GM08714 (cell line): ENCODE results near the gene TOMM7.
"Not testable (repeated sequence)": the region's sequence is repeated elsewhere in the genome, so short reads cannot be mapped to it uniquely, and the experiment has no call there.

Experiments used
- H3K4me3 ChIP-seq: fragments of 200-500 bp; sonication (Bioruptor generic); 2 replicates; pipeline ENCODE4 v1.5.1; 2014; ENCODE audit warnings: mild to moderate bottlenecking, low read length, inconsistent platforms
- ZNF274 ChIP-seq: IDR thresholded peaks from 2 replicates; pipeline ENCODE4 v1.6.1; 2012; ENCODE audit warnings: mild to moderate bottlenecking, low read depth, low read length

Gene TOMM7

DNA sequence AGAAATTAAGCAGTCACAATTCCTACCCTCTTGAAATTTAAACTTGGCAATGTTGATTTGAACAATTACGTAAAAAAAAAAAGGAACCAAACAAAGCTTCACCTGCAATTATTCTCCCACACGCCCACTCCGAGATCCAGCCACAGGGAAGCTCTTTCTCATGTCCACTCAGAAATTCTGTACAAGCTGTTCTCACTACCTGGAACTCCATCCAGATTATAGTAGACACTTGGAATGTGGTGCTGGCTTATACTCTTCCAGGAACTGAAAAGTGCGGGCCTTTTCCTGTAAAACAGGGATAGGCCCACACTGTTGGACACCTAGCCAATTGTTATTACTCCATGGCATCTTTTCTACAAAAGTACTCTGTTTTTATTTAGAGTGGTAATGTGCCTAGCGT is 20.3 kb upstream of the TOMM7 start:
- no peak for TF ChIP-seq ZNF274
- no peak overlapping the region for H3K4me3 ChIP-seq

DNA sequence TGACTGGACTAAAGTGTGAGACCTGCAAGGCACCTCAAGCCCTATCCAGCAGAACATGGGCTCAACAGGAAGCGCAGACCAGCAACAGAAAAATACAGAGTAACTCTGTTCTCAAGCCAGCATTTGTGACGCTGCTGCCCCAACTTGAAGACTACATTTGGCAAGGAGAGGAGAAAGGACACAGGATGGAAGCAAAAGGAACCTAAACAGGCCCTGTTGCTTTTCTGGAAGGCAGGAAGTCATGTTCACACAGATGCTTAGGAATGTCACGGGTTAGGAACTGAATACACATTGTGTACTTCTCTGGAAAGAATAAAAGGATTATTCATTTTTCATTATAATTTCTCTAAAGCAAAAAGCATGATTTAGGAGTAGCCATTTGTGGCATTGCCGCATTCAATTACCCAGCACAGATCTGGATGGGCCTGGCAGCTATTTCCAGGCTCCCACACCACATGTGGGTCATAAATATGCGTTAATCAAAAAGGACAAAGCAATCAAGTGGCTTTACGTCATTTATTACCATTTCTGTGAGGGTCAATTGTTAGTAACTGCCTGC is 19.8 kb upstream of the TOMM7 start:
- no peak overlapping the region for H3K4me3 ChIP-seq
- TF ChIP-seq ZNF274 = no peak

DNA sequence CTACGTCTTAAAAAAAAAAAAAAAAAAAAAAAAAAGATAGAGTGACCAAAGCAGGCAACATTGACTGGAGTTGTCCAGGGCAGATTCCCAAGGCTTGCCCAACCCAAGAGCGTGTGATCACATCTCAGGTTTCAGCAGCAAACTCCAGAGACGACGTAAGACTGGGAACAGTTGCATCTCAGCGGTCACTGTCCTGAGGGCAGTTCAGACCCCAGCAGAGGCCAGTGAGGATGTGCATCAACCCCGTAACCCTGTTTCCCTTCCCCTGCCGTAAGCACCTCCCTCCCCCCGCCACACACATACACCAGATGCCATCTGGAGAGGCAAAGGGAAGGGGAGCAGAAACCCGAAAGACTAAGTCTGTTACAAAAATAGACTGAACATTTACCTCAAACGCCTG is 19.3 kb upstream of the TOMM7 start:
- H3K4me3 ChIP-seq = no peak overlapping the region
- no peak for TF ChIP-seq ZNF274

DNA sequence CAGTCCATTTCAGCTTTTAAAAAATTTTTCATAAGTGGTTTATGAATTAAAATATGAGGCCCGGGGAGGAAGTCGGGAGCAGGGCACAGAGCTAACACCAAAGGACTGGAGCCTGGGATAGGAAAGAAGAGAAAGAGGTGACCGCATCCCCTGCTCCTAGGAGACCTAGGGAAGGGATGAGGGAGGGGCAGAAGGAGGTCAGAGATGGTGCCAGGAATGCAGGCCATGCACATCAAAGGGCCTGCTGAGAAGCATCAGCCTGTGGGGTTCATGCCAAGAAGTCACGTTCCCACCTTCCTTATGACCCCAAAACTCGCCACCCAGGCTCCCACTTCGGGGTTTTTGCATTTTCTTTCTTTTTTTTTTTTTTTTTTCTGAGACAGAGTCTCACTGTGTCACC is 14.7 kb upstream of the TOMM7 start:
- TF ChIP-seq ZNF274 = no peak
- H3K4me3 ChIP-seq = no peak overlapping the region

DNA sequence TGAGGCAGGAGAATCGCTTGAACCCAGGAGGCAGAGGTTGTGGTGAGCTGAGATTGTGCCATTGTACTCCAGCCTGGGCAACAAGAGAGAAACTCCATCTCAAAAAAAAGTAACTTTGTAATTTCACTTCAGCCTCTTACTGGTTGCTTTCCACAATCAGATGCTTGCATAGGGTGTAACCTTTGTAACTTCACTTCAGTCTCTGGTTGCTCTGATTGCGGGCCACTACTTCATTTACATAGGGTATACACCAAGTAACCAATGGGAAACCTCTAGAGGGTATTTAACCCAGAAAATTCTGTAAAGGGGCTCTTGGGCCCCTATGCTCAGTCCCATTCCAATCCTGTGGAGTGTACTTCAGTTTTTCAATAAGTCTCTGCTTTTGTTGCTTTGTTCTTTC is 13.9 kb upstream of the TOMM7 start:
- H3K4me3 ChIP-seq = not testable (repeated sequence)

DNA sequence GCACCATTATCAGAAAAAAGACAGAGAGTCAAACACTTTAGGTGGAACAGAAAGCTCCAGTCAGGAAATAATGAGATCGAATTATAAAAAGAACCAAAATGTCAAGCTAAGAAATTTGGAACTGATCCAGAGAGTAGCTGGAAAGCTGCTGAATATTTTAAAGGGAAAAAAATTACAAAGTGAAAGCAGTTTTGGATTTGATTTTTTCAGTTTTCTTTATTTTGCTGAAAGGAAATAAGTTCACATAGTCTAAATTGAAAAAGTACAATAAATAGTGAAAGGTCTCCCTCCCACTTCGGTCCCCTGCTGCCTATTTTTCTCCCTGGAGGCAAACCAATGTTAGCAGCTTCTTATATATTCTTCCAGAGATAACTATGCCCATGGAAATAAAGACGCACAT is 11.3 kb upstream of the TOMM7 start:
- TF ChIP-seq ZNF274 = no peak
- H3K4me3 ChIP-seq = no peak overlapping the region

DNA sequence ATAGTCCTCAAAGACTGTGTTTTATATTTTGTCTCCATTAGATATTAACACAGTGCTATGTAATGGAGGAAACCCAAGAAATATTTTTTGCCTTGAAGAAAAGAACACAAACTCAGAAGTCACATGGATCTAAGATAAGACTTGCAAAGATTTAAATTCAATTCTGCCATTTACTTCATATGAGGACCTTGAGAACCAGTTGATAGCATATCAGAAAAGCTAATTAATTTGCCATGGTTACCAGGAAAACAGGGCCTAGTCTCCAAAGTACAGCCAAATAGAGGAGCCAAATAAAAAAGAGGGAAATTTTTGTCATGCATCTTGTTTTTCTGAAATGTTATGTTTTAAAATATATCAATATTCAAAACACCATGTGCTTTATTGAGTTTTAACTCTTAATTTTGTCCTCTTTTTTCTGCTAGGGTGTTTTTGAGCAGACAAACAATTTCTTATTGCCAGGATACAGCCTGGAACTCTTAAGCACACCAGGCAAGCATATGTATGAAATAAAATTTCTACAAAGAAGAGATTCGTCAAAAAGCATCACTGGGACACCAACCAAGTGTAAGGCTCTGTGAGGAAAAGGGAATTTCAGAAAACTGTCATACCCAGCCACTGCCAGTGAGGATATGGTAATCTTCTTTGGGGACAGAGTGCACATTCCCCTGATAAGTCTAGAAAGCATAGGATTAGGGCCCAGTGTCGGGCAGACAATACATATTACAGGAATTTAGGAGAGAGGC is 10.6 kb upstream of the TOMM7 start:
- TF ChIP-seq ZNF274 = no peak
- no peak overlapping the region for H3K4me3 ChIP-seq

DNA sequence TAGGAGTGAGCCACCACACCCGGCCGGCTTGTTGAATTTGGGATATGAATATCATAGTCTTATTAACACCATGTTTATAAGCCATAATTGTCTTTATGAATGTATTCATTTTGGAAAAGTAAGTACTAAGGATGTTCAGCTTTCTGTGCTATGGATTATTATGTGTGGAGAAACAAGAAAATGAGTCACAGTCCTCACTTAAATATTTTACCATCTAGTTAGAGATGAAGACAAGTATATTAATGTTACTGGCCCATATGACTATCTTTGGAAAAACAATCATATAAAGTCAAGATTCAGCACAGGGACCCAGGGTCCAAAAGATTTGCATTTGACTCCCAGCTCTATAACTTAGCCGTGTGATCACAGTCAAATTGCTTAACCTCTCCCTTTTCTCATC is 9.8 kb upstream of the TOMM7 start:
- TF ChIP-seq ZNF274 = no peak
- no peak overlapping the region for H3K4me3 ChIP-seq

DNA sequence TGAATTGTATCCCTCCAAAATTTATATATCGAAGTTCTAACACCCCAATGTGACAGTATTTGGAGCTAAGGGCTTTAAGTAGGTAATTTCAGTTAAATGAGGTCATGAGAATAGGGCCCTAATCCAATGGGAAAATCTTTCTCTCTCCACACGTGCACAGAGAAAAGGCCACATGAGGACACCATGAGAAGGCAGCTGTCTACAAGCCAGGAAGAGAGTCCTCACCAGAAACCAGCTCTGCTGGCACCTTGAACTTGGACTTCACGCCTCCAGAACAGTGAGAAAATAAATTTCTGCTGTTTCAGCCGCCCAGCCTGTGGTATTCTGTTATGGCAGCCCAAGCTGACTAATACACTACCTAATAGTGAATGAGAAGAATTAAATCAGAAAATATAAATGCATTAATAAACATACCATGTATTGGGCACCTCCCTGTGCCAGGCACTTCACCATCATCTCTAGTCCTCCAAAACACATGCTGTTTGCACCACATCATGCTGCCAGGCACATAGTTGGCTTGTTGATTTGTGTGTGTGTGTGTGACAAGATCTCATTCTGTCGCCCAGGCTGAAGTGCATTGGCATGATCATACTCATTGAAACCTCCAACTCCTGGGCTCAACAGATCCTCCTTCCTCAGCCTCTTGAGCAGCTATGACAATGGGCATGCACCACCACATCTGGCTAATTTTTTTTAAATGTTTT is 9.1 kb upstream of the TOMM7 start:
- no peak for TF ChIP-seq ZNF274
- no peak overlapping the region for H3K4me3 ChIP-seq

DNA sequence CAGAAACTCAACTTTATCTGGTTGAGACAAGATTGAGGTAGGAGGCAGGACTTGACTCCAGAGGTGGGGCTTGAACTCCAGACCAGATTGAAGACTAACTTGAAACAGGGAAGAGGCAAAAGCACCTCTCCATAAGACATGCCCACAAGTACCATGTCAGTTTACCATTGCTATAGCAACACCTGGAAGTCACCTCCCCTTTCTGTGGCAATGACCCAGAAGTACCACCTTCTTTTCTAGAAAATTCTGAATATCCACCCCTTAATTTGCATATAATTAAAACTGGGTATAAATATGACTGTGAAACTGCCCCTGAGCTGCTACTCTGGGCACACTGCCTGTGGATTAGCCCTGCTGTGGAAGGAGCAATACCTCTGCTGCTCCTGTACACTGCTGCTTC is 4.9 kb upstream of the TOMM7 start:
- H3K4me3 ChIP-seq = no peak overlapping the region
- TF ChIP-seq ZNF274 = no peak

DNA sequence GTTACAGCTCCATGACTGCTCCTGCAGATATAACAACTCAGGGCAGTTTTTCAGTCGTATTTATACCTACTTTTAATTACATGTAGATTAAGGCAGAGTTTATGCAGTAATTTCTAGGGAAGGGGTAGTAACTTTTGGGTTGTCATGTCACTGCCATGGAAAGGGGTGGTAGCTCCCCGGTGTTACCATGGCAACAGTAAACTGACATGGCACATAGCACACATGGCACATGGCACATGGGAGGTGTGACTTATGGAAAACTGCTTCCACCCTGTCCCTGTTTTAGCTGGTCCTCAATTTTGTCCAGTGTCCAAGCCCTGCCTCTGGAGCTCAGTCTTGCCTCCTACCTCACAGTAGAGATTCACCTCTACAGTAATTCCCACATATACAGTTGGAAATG is 3.9 kb upstream of the TOMM7 start:
- TF ChIP-seq ZNF274 = no peak
- H3K4me3 ChIP-seq = no peak overlapping the region

DNA sequence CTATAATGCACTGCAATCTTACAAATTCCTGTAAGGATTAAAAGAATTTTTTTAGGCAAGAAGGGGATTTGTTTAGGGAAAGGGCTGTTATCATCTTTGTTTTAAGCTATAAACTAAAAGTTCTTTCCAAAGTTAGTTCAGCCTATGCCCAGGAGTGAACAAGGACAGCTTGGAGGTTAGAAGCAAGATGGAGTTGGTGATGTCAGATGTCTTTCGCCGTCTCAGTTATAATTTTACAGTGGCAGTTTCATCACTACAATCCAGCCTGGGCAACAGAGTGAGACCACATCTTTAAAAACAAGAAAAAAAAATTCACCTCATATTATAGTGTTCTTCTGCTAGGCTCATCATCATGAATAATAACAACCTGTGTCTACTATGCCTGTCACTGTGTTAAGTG is 2.1 kb upstream of the TOMM7 start:
- no peak for TF ChIP-seq ZNF274
- H3K4me3 ChIP-seq = no peak overlapping the region

DNA sequence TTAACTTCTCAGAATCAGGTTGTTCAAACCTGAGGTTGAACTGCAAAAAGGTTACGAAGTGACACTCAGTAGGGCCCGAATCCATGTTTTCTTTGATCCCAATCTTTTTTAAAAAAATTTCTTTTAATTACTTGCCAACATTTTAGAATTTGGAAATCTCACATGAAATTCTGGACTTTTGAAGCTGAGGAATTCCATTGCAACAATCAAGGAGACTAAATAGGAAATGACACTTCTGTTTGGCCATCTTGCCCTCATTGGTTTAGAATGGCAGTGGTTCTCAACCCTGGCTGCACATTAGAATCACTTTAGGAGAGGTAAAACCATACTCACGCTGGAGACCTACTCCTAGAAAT is 471 bp upstream of the TOMM7 start:
- no peak for TF ChIP-seq ZNF274
- H3K4me3 ChIP-seq = peak overlapping the region; percentile 89

DNA sequence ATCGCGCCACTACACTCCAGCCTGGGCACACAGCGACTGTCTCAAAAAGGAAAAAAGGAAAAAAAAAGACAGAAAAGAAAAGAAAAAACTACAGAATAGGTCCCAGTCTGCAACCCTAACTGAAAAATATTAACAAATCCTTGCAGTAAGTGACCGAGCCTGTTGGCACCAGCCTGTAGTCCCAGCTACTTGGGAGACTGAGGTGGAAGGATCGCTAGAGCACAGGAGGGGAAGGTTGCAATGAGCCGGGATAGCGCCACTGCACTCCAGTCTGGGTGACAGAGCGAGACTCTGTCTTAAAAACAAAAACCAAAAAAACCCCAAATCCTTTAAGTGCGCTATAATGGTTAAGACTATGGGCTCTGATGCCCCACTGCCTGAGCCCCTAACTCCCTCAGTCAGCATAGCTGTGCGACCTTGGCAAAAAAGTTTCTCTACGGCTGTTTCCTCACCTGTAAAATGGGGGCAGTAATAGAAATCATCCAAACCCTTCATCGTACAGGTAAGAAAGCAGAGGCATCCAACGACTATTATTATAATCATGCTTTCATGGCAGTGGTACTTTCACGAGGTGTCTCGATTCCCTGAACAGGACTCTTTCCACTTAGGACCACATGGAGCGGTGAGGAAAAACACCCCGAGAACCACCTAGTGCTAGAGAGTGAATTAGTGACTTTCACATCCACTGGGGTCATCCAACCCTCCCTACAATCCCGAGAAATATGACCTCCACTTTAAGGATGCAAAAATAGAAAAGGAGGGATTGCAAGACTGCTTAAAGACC is 755 bp downstream of the TOMM7 start:
- peak overlapping the region; percentile 89 for H3K4me3 ChIP-seq
- TF ChIP-seq ZNF274 = no peak

DNA sequence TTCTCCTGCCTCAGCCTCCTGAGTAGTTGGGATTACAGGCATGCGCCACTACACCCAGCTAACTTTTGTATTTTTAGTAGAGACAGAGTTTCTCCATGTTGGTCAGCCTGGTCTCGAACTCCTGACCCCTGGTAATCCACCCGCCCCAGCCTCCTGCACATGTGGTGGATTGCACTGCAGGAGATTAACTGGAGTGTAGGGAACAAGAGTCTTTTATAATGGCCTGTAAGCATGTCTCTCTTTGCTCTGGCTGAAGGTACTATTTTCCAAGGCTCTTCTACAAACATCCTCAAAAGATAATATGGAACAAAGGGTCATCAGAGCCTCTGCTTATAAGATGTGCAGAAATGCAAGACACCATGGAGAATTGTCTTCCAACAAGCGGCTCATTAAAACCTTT is 3.2 kb downstream of the TOMM7 start:
- no peak overlapping the region for H3K4me3 ChIP-seq
- no peak for TF ChIP-seq ZNF274
